Immature natural killer cell (primary cell): ENCODE measurements around the gene CYP4B1. TPM values are rescaled to one million over a fixed set of nuclear protein-coding genes. Genes with fewer than 3 reads are reported as not detected.
"Not testable (repeated sequence)": the region's sequence is repeated elsewhere in the genome, so short reads cannot be mapped to it uniquely, and the experiment has no call there.

Source experiments
- DNase-seq, 3 donors: peaks; one replicate each; pipeline ENCODE4 v3.0.0; 2022; ENCODE audit warnings: mixed read lengths in 1 of 3
- H3K27ac Mint-ChIP-seq, 6 donors: one replicate each; pipeline ENCODE4 v1.8.0; 2020; ENCODE audit warnings: mixed read lengths in 6 of 6, mild to moderate bottlenecking in 5 of 6, inconsistent platforms in 4 of 6, moderate library complexity in 3 of 6
- H3K27me3 Mint-ChIP-seq, 3 donors: one replicate each; pipeline ENCODE4 v1.8.0; 2020 to 2021; ENCODE audit warnings: low read depth in 3 of 3, mild to moderate bottlenecking in 3 of 3, mixed read lengths in 3 of 3, moderate library complexity in 3 of 3, inconsistent platforms in 1 of 3
- H3K36me3 Mint-ChIP-seq, 3 donors: one replicate each; pipeline ENCODE4 v1.8.0; 2020; ENCODE audit warnings: mixed read lengths in 3 of 3, inconsistent platforms in 2 of 3, mild to moderate bottlenecking in 2 of 3
- H3K4me1 Mint-ChIP-seq, 2 donors: one replicate each; pipeline ENCODE4 v1.8.0; 2020; ENCODE audit warnings: inconsistent platforms in 2 of 2, mild to moderate bottlenecking in 2 of 2, mixed read lengths in 2 of 2, moderate library complexity in 1 of 2
- H3K4me3 Mint-ChIP-seq, 5 donors: one replicate each; pipeline ENCODE4 v1.8.0; 2020; ENCODE audit warnings: mild to moderate bottlenecking in 5 of 5, mixed read lengths in 5 of 5, inconsistent platforms in 3 of 5, moderate library complexity in 3 of 5
- H3K9me3 Mint-ChIP-seq, 6 donors: one replicate each; pipeline ENCODE4 v1.8.0; 2020; ENCODE audit warnings: mild to moderate bottlenecking in 6 of 6, mixed read lengths in 6 of 6, inconsistent platforms in 4 of 6, moderate library complexity in 3 of 6
- polyA plus RNA-seq, 3 donors: library from polyadenylated mRNA; unstranded; fragments of 300-500 nt; fragmentation: Illumina TruSeq; gene quantifications; one replicate each; pipeline ENCODE4 v1.2.3, GENCODE V29; 2021

The CYP4B1 gene
- polyA plus RNA-seq, 3 donors from 2014 or later = not detected

- Mint-ChIP-seq H3K9me3 (peaks cover 14 to 48% (median 42%) of the 10 kb centered on the region in 6 donors), H3K27ac (no peak overlapping the region), H3K27me3 (peaks cover 10 to 14% (median 14%) of the 10 kb centered on the region in 3 donors), H3K4me3 (no peak overlapping the region), H3K4me1 (peaks cover 4 to 8% of the 10 kb centered on the region in 2 donors), H3K36me3 (peaks cover 0 to 11% (median 7%) of the 10 kb centered on the region in 3 donors)
- DNase-seq = no peak
Observed at GRCh38 chr1:46769028-46769740, 29.7 kb upstream of the CYP4B1 start.

- DNase-seq = no peak
- Mint-ChIP-seq H3K4me1 (peaks cover 4 to 8% of the 10 kb centered on the region in 2 donors), H3K4me3 (no peak overlapping the region), H3K36me3 (peaks cover 0 to 11% (median 7%) of the 10 kb centered on the region in 3 donors), H3K9me3 (peaks cover 14 to 52% (median 46%) of the 10 kb centered on the region in 6 donors), H3K27me3 (peaks cover 7 to 11% (median 10%) of the 10 kb centered on the region in 3 donors), H3K27ac (no peak overlapping the region)
Observed at GRCh38 chr1:46770541-46770940, 28.3 kb upstream of the CYP4B1 start.

- H3K9me3 Mint-ChIP-seq = peaks cover 14 to 52% (median 44%) of the 10 kb centered on the region in 6 donors
- DNase-seq = no peak
- peaks cover 4 to 8% of the 10 kb centered on the region in 2 donors for H3K4me1 Mint-ChIP-seq
- H3K36me3 Mint-ChIP-seq = peaks cover 0 to 11% (median 7%) of the 10 kb centered on the region in 3 donors
- H3K27me3 Mint-ChIP-seq = peaks cover 7 to 13% (median 10%) of the 10 kb centered on the region in 3 donors
- H3K4me3 Mint-ChIP-seq = no peak overlapping the region
- H3K27ac Mint-ChIP-seq = no peak overlapping the region
Observed at GRCh38 chr1:46772571-46772970, 26.3 kb upstream of the CYP4B1 start.

- no peak for DNase-seq
- Mint-ChIP-seq H3K4me3 (no peak overlapping the region), H3K27ac (no peak overlapping the region), H3K36me3 (peaks cover 0 to 11% (median 7%) of the 10 kb centered on the region in 3 donors), H3K4me1 (peaks cover 4 to 8% of the 10 kb centered on the region in 2 donors), H3K27me3 (peaks cover 4 to 12% (median 10%) of the 10 kb centered on the region in 3 donors), H3K9me3 (peaks cover 14 to 40% (median 33%) of the 10 kb centered on the region in 6 donors)
Observed at GRCh38 chr1:46774297-46774696, 24.5 kb upstream of the CYP4B1 start.

- not testable (repeated sequence) for H3K4me3 Mint-ChIP-seq, H3K9me3 Mint-ChIP-seq, H3K36me3 Mint-ChIP-seq
Observed at GRCh38 chr1:46778456-46778855, 20.4 kb upstream of the CYP4B1 start.

GRCh38 chr1:46784666-46785065 is 14.2 kb upstream of the CYP4B1 start:
- Mint-ChIP-seq H3K9me3 (peaks cover 0 to 2% (median 0%) of the 10 kb centered on the region in 6 donors), H3K36me3 (no peaks in the 10 kb centered on the region), H3K4me3 (no peak overlapping the region), H3K27me3 (peaks cover 2 to 4% (median 4%) of the 10 kb centered on the region in 3 donors), H3K27ac (no peak overlapping the region), H3K4me1 (peaks cover 0 to 5% of the 10 kb centered on the region in 2 donors)
- DNase-seq = no peak

More at GRCh38 chr1:46778456-46778855, 20.4 kb upstream of the CYP4B1 start:
- not testable (repeated sequence) for DNase-seq, H3K4me1 Mint-ChIP-seq, H3K27me3 Mint-ChIP-seq, H3K27ac Mint-ChIP-seq

GRCh38 chr1:46788634-46789033 is 10.2 kb upstream of the CYP4B1 start:
- H3K9me3 Mint-ChIP-seq, H3K27ac Mint-ChIP-seq: not testable (repeated sequence)
- H3K27me3 Mint-ChIP-seq = peaks cover 2 to 12% (median 7%) of the 10 kb centered on the region in 3 donors

GRCh38 chr1:46790446-46791101 is 8.3 kb upstream of the CYP4B1 start:
- Mint-ChIP-seq H3K27ac (no peak overlapping the region), H3K27me3 (peaks cover 2 to 9% (median 8%) of the 10 kb centered on the region in 3 donors), H3K9me3 (no peaks in the 10 kb centered on the region), H3K4me1 (no peaks in the 10 kb centered on the region), H3K36me3 (no peaks in the 10 kb centered on the region), H3K4me3 (no peak overlapping the region)
- DNase-seq = no peak

More at GRCh38 chr1:46788634-46789033, 10.2 kb upstream of the CYP4B1 start:
- not testable (repeated sequence) for H3K36me3 Mint-ChIP-seq, DNase-seq, H3K4me1 Mint-ChIP-seq, H3K4me3 Mint-ChIP-seq

GRCh38 chr1:46793126-46793525 is 5.7 kb upstream of the CYP4B1 start:
- H3K4me3 Mint-ChIP-seq = no peak overlapping the region
- DNase-seq = no peak
- H3K4me1 Mint-ChIP-seq = no peaks in the 10 kb centered on the region
- H3K9me3 Mint-ChIP-seq = peaks cover 0 to 2% (median 0%) of the 10 kb centered on the region in 6 donors
- H3K27me3 Mint-ChIP-seq = peaks cover 4 to 13% (median 10%) of the 10 kb centered on the region in 3 donors
- H3K36me3 Mint-ChIP-seq = no peaks in the 10 kb centered on the region
- no peak overlapping the region for H3K27ac Mint-ChIP-seq

- no peaks in the 10 kb centered on the region for H3K36me3 Mint-ChIP-seq
- H3K9me3 Mint-ChIP-seq = peaks cover 0 to 2% (median 0%) of the 10 kb centered on the region in 6 donors
- H3K27ac Mint-ChIP-seq = no peak overlapping the region
- DNase-seq = no peak
- H3K4me1 Mint-ChIP-seq = no peaks in the 10 kb centered on the region
- no peak overlapping the region for H3K4me3 Mint-ChIP-seq
- H3K27me3 Mint-ChIP-seq = peaks cover 4 to 6% (median 5%) of the 10 kb centered on the region in 3 donors
Observed at GRCh38 chr1:46797696-46798470, 963 bp upstream of the CYP4B1 start.

- peaks cover 2 to 5% (median 4%) of the 10 kb centered on the region in 3 donors for H3K27me3 Mint-ChIP-seq
- H3K4me3 Mint-ChIP-seq = no peak overlapping the region
- peaks cover 0 to 2% (median 0%) of the 10 kb centered on the region in 6 donors for H3K9me3 Mint-ChIP-seq
- H3K4me1 Mint-ChIP-seq = no peaks in the 10 kb centered on the region
- no peak for DNase-seq
- H3K27ac Mint-ChIP-seq = no peak overlapping the region
- H3K36me3 Mint-ChIP-seq = no peaks in the 10 kb centered on the region
Observed at GRCh38 chr1:46800742-46801141, 1.9 kb downstream of the CYP4B1 start.

GRCh38 chr1:46801323-46802055 is 2.6 kb downstream of the CYP4B1 start:
- DNase-seq = no peak
- Mint-ChIP-seq H3K36me3 (no peaks in the 10 kb centered on the region), H3K4me1 (no peaks in the 10 kb centered on the region), H3K4me3 (no peak overlapping the region), H3K27ac (no peak overlapping the region), H3K27me3 (peaks cover 0 to 5% (median 4%) of the 10 kb centered on the region in 3 donors), H3K9me3 (peaks cover 0 to 2% (median 0%) of the 10 kb centered on the region in 6 donors)

GRCh38 chr1:46802081-46802480 is 3.2 kb downstream of the CYP4B1 start:
- DNase-seq = no peak
- Mint-ChIP-seq H3K27ac (no peak overlapping the region), H3K27me3 (peaks cover 0 to 2% (median 0%) of the 10 kb centered on the region in 3 donors), H3K4me1 (no peaks in the 10 kb centered on the region), H3K9me3 (peaks cover 0 to 2% (median 0%) of the 10 kb centered on the region in 6 donors), H3K36me3 (no peaks in the 10 kb centered on the region), H3K4me3 (no peak overlapping the region)
